Trophoblast cell (in vitro differentiated cells and primary cell): ENCODE data around the gene RPLP1.

ENCODE experiments used
- DNase-seq, 2 donors: peaks; one replicate each; pipeline ENCODE4 v3.0.0-alpha.2; 2016
- H2AFZ ChIP-seq: 2 replicates; pipeline ENCODE4 v1.6.1; 2013; ENCODE audit warnings: low read length, moderate library complexity, mild to moderate bottlenecking; ENCODE audit not compliant: insufficient read depth, poor library complexity
- H2AK5ac ChIP-seq: 2 replicates; pipeline ENCODE4 v1.6.1; 2013; ENCODE audit warnings: mild to moderate bottlenecking, low read length
- H2BK120ac ChIP-seq: 2 replicates; pipeline ENCODE4 v1.6.1; 2013; ENCODE audit warnings: low read length, mild to moderate bottlenecking, moderate library complexity; ENCODE audit not compliant: insufficient read depth, poor library complexity
- H2BK12ac ChIP-seq: 2 replicates; pipeline ENCODE4 v1.6.1; 2013; ENCODE audit warnings: mild to moderate bottlenecking, low read length, moderate library complexity
- H2BK5ac ChIP-seq: 2 replicates; pipeline ENCODE4 v1.6.1; 2013; ENCODE audit warnings: low read length, low read depth, moderate library complexity, mild to moderate bottlenecking; ENCODE audit not compliant: poor library complexity
- H3K14ac ChIP-seq: 2 replicates; pipeline ENCODE4 v1.6.1; 2013; ENCODE audit warnings: mild to moderate bottlenecking, low read length
- H3K18ac ChIP-seq: 2 replicates; pipeline ENCODE4 v1.6.1; 2013; ENCODE audit warnings: mild to moderate bottlenecking, low read length
- H3K23ac ChIP-seq: 2 replicates; pipeline ENCODE4 v1.6.1; 2013; ENCODE audit warnings: low read length
- H3K27ac ChIP-seq: 2 replicates; pipeline ENCODE4 v1.5.1; 2013; ENCODE audit warnings: low read depth, mild to moderate bottlenecking, inconsistent platforms, low read length, moderate library complexity
- H3K27me3 ChIP-seq: 2 replicates; pipeline ENCODE4 v1.6.1; 2013; ENCODE audit warnings: inconsistent platforms, mild to moderate bottlenecking, low read length, moderate library complexity; ENCODE audit not compliant: insufficient read depth
- H3K36me3 ChIP-seq, 2 experiments: 1 replicate in 1 of 2; 2 replicates in 1 of 2; pipeline ENCODE4 v1.6.1; 2013; ENCODE audit warnings: low read length in 2 of 2, mild to moderate bottlenecking in 2 of 2, moderate library complexity in 1 of 2; ENCODE audit not compliant: insufficient read depth in 2 of 2, control insufficient read depth in 1 of 2
- H3K4ac ChIP-seq: 2 replicates; pipeline ENCODE4 v1.6.1; 2013; ENCODE audit warnings: low read depth, mild to moderate bottlenecking, low read length, moderate library complexity
- H3K4me1 ChIP-seq, 2 experiments: 1 replicate in 1 of 2; 2 replicates in 1 of 2; pipeline ENCODE4 v1.6.1; 2013; ENCODE audit warnings: low read length in 2 of 2, mild to moderate bottlenecking in 2 of 2, moderate library complexity in 1 of 2; ENCODE audit not compliant: insufficient read depth in 2 of 2, control insufficient read depth in 1 of 2
- H3K4me2 ChIP-seq: 2 replicates; pipeline ENCODE4 v1.6.1; 2013; ENCODE audit warnings: inconsistent platforms, mild to moderate bottlenecking, low read length, moderate library complexity
- H3K4me3 ChIP-seq: 2 replicates; pipeline ENCODE4 v1.5.1; 2013; ENCODE audit warnings: mild to moderate bottlenecking, low read depth, low read length, inconsistent platforms
- H3K79me1 ChIP-seq: one replicate; pipeline ENCODE4 v1.6.1; 2013; ENCODE audit warnings: low read length
- H3K79me2 ChIP-seq: 2 replicates; pipeline ENCODE4 v1.6.1; 2013; ENCODE audit warnings: low read length, mild to moderate bottlenecking; ENCODE audit not compliant: control insufficient read depth, insufficient read depth, poor library complexity
- H3K9ac ChIP-seq: 2 replicates; pipeline ENCODE4 v1.6.1; 2013; ENCODE audit warnings: mild to moderate bottlenecking, low read length
- H3K9me3 ChIP-seq: 2 replicates; pipeline ENCODE4 v1.6.1; 2013; ENCODE audit warnings: low read depth, mild to moderate bottlenecking, control low read depth, inconsistent platforms, low read length; ENCODE audit not compliant: insufficient read depth
- H4K12ac ChIP-seq: 2 replicates; pipeline ENCODE4 v1.6.1; 2013; ENCODE audit warnings: low read depth, mild to moderate bottlenecking, low read length, moderate library complexity
- H4K8ac ChIP-seq: 2 replicates; pipeline ENCODE4 v1.6.1; 2013; ENCODE audit warnings: low read depth, mild to moderate bottlenecking, low read length, moderate library complexity
- H4K91ac ChIP-seq: one replicate; pipeline ENCODE4 v1.6.1; 2013; ENCODE audit warnings: low read depth, mild to moderate bottlenecking, low read length, moderate library complexity
- WGBS: extraction: QIAGEN DNeasy Blood & Tissue Kit; methylation state at CpG from one replicate; pipeline ENCODE4 v1.1.7; 2013; ENCODE audit warnings: missing lambda C conversion rate; ENCODE audit not compliant: insufficient read length, insufficient coverage; ENCODE audit errors: extremely low coverage; 5-methylcytosine and 5-hydroxymethylcytosine counted together

Gene RPLP1

GRCh38 chr15:69413822-69414700, 38.6 kb upstream of the RPLP1 start, which contains the start of gene KIF23:
Gene KIF23 (plus strand): TSS chr15:69414349. CDS start chr15:69414466, 117 bp downstream.
- H4K91ac ChIP-seq, result peak within 1 kb of the TSS; percentile 91
- no peaks in the 10 kb centered on the region for H3K27me3 ChIP-seq
- peak within 1 kb of the TSS; percentile 89 for H3K9ac ChIP-seq
- H3K4me2 ChIP-seq, result peak within 1 kb of the TSS; percentile 94
- H2BK120ac ChIP-seq, result peak within 1 kb of the TSS; percentile 72
- H2BK5ac ChIP-seq, result peak within 1 kb of the TSS; percentile 79
- peaks cover 8% of the 10 kb centered on the region for H3K79me1 ChIP-seq
- H2AK5ac ChIP-seq, result peak within 1 kb of the TSS; percentile 19
- H2BK12ac ChIP-seq, result peak within 1 kb of the TSS; percentile 33
- H2AFZ ChIP-seq, result peak within 1 kb of the TSS; percentile 61
- WGBS, result no CpG with 5 or more reads among the region's 78 CpGs
- peak within 1 kb of the TSS; percentile 81 for H3K27ac ChIP-seq
- peak within 1 kb of the TSS; percentile 77 for H3K4ac ChIP-seq
- peak within 1 kb of the TSS; percentile 86 for H3K14ac ChIP-seq
- peak within 1 kb of the TSS; percentile 58 for H4K12ac ChIP-seq
- H3K18ac ChIP-seq, result peak within 1 kb of the TSS; percentile 94
- H3K9me3 ChIP-seq, result no peaks in the 10 kb centered on the region
- peak; percentile 98 to 99 for DNase-seq
- peak within 1 kb of the TSS; percentile 98 for H3K4me3 ChIP-seq
- H3K36me3 ChIP-seq, result peaks cover 2 to 10% of the 10 kb centered on the region in 2 experiments
- no peak within 1 kb of the TSS for H3K23ac ChIP-seq
- peaks cover 8% of the 10 kb centered on the region for H3K79me2 ChIP-seq
- peak within 1 kb of the TSS; percentile 85 for H4K8ac ChIP-seq
- H3K4me1 ChIP-seq, result peaks cover 7 to 8% of the 10 kb centered on the region in 2 experiments

- peak overlapping the region; percentile 81 for H3K27ac ChIP-seq
- peak overlapping the region; percentile 86 for H3K14ac ChIP-seq
- peaks cover 2 to 13% of the 10 kb centered on the region in 2 experiments for H3K36me3 ChIP-seq
- peaks cover 8% of the 10 kb centered on the region for H3K79me1 ChIP-seq
- H4K12ac ChIP-seq, result peak overlapping the region; percentile 58
- peak overlapping the region; percentile 89 for H3K9ac ChIP-seq
- H3K4ac ChIP-seq, result peak overlapping the region; percentile 77
- peak; percentile 72 to 88 for DNase-seq
- peak overlapping the region; percentile 73 for H2BK5ac ChIP-seq
- H2BK120ac ChIP-seq, result peak overlapping the region; percentile 72
- H2AK5ac ChIP-seq, result peak overlapping the region; percentile 19
- no CpG with 5 or more reads among the region's 29 CpGs for WGBS
- peak overlapping the region; percentile 98 for H3K4me3 ChIP-seq
- peak overlapping the region; percentile 91 for H4K91ac ChIP-seq
- H2BK12ac ChIP-seq, result no peak overlapping the region
- H3K23ac ChIP-seq, result no peak overlapping the region
- peak overlapping the region; percentile 94 for H3K4me2 ChIP-seq
- peak overlapping the region; percentile 61 for H2AFZ ChIP-seq
- H3K27me3 ChIP-seq, result no peaks in the 10 kb centered on the region
- peaks cover 7% of the 10 kb centered on the region in 2 experiments for H3K4me1 ChIP-seq
- H3K79me2 ChIP-seq, result peaks cover 8% of the 10 kb centered on the region
- H4K8ac ChIP-seq, result peak overlapping the region; percentile 85
- H3K18ac ChIP-seq, result peak overlapping the region; percentile 94
- no peaks in the 10 kb centered on the region for H3K9me3 ChIP-seq
Measured at GRCh38 chr15:69414701-69415167, 37.9 kb upstream of the RPLP1 start.

GRCh38 chr15:69415381-69415780, 37.2 kb upstream of the RPLP1 start:
- no CpG with 5 or more reads among the region's 3 CpGs for WGBS
- H3K79me1 ChIP-seq, result peaks cover 8% of the 10 kb centered on the region
- H3K4me1 ChIP-seq, result peaks cover 7% of the 10 kb centered on the region in 2 experiments

GRCh38 chr15:69417581-69417980, 35.0 kb upstream of the RPLP1 start:
- Histone ChIP-seq H4K91ac (no peak overlapping the region), H2BK5ac (no peak overlapping the region), H3K4ac (no peak overlapping the region), H3K23ac (no peak overlapping the region), H4K8ac (no peak overlapping the region), H3K14ac (no peak overlapping the region), H3K4me1 (peaks cover 6 to 7% of the 10 kb centered on the region in 2 experiments), H3K79me1 (peaks cover 8% of the 10 kb centered on the region), H2BK120ac (no peak overlapping the region), H3K79me2 (peaks cover 8% of the 10 kb centered on the region), H3K4me3 (no peak overlapping the region), H2AFZ (no peak overlapping the region), H3K4me2 (no peak overlapping the region), H3K36me3 (peaks cover 6 to 21% of the 10 kb centered on the region in 2 experiments), H3K27ac (no peak overlapping the region), H2AK5ac (no peak overlapping the region), H3K18ac (no peak overlapping the region), H3K9ac (no peak overlapping the region), H3K27me3 (no peaks in the 10 kb centered on the region), H3K9me3 (no peaks in the 10 kb centered on the region), H2BK12ac (no peak overlapping the region), H4K12ac (no peak overlapping the region)
- DNase-seq, result no peak

More at GRCh38 chr15:69415381-69415780, 37.2 kb upstream of the RPLP1 start:
- no peak overlapping the region for H2AFZ ChIP-seq
- no peak overlapping the region for H3K14ac ChIP-seq
- H3K4me2 ChIP-seq, result peak overlapping the region; percentile 39
- H3K79me2 ChIP-seq, result peaks cover 8% of the 10 kb centered on the region
- no peak overlapping the region for H2BK5ac ChIP-seq
- H3K27ac ChIP-seq, result no peak overlapping the region
- H3K9me3 ChIP-seq, result no peaks in the 10 kb centered on the region
- no peak overlapping the region for H3K9ac ChIP-seq
- H2BK120ac ChIP-seq, result no peak overlapping the region
- peaks cover 6 to 16% of the 10 kb centered on the region in 2 experiments for H3K36me3 ChIP-seq
- H2BK12ac ChIP-seq, result no peak overlapping the region
- no peak overlapping the region for H4K12ac ChIP-seq
- no peak overlapping the region for H3K4me3 ChIP-seq
- DNase-seq, result no peak
- no peak overlapping the region for H2AK5ac ChIP-seq
- no peak overlapping the region for H4K8ac ChIP-seq
- H3K18ac ChIP-seq, result no peak overlapping the region
- no peak overlapping the region for H3K23ac ChIP-seq
- peak overlapping the region; percentile 24 for H3K4ac ChIP-seq
- H3K27me3 ChIP-seq, result no peaks in the 10 kb centered on the region
- no peak overlapping the region for H4K91ac ChIP-seq
